ENCODE measurements around the gene TAGLN.
A peak's percentile ranks its signal among the peaks of the same experiment; 100 is the strongest.

Gene TAGLN
- total RNA-seq = 1.4 to 5.6 (median 3.9) reads per million in 3 experiments

DNA sequence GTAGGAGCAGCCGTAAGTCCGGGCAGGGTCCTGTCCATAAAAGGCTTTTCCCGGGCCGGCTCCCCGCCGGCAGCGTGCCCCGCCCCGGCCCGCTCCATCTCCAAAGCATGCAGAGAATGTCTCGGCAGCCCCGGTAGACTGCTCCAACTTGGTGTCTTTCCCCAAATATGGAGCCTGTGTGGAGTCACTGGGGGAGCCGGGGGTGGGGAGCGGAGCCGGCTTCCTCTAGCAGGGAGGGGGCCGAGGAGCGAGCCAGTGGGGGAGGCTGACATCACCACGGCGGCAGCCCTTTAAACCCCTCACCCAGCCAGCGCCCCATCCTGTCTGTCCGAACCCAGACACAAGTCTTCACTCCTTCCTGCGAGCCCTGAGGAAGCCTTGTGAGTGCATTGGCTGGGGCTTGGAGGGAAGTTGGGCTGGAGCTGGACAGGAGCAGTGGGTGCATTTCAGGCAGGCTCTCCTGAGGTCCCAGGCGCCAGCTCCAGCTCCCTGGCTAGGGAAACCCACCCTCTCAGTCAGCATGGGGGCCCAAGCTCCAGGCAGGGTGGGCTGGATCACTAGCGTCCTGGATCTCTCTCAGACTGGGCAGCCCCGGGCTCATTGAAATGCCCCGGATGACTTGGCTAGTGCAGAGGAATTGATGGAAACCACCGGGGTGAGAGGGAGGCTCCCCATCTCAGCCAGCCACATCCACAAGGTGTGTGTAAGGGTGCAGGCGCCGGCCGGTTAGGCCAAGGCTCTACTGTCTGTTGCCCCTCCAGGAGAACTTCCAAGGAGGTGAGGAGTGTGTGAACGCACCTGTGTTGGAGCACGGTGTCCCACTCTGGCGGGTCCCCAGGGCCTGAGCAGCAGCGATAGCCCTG, at the start of gene TAGLN:
TSS of gene TAGLN (plus strand) at position 318 of the 863 bp plus-strand sequence. CDS start 3,644 bp downstream, outside the sequence.
- DNase-seq = no peak

DNA sequence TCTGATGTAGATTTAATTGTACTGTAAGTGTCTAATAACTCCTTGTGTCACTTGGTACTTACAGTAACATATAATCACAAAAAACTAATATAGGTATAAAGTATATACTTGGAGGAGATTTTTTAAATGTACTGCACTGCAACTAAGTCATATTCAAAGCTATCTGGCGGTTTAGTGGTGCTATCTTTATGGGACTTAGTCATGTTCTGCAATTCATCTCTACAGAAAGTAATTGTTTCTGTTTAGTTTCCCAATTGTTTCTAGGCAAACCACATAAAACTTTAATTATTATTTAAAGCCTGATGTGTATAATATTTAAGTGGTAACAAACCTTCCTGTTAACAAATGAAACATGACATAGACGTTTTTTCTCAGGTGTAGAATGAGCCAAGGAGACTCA, 47.1 kb upstream of the TAGLN start:
- no peak for DNase-seq

DNA sequence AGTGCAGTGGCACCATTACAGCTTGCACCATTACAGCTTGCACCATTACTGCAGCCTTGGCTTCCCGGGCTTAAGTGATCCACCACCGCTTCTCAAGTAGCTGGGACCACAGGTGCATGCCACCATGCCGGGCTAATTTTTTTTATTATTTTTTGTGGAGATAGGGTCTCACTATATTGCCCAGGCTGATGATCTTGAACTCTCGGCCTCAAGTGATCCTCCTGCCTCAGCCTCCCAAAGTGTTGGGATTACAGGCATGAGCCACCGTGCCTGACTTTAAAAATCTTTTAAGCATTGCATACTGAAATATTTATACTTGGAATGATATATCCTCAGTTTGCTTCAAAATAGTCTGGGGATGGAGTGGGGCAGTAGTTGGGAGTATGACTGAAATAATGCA, 44.7 kb upstream of the TAGLN start:
- DNase-seq = no peak

DNA sequence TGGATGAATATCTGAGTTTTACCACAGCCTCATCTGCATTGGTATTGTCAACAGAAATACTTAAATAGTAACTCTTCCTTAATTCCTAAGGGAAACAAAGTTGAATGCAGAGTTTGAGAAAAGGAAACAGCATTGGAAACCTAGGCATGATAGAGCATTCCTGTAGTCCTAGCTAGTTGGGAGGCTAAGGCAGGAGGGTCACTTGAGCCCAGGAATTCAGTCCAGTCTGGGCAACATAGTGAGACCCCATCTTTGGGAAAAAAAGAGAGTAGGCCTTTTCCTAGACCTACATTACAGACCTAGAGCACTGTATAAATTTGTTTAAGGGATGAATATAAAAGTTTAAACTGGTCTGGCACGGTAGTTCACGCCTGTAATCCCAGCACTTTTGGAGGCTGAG, 41.7 kb upstream of the TAGLN start:
- no peak for DNase-seq

DNA sequence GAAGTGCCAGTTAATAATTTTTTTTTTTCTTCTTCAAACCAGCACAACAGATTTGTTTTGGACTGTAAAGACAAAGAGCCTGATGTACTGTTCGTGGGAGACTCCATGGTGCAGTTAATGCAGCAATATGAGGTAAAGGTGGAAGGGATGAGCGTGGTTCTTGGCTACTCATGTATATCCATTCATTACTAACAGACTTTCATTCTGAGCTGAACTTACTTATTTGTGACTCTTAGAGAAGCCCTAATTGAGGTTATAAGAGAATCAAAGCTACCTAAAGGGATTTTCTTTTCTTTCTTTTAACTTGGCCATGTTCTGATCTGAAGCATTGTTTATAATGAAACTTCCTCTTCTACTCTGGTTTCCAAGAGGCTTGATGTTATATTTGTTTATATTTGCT, 39.3 kb upstream of the TAGLN start:
- DNase-seq = no peak

DNA sequence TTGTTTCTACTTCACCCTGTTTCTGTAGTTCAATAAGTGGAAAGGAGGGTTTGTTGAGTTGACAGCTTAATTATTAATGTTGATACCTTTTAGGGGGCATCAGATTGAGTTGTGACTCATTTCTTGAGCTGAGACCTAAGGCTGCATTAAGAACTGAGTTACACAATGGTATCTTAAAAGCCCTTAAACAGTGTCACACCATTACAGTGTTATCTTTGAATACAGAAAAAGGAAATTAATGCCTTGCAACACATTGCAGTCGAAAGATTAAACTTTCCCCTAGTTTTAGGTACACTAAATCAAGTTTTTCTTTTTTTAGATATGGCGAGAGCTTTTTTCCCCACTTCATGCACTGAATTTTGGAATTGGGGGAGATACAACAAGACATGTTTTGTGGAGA, 38.3 kb upstream of the TAGLN start:
- DNase-seq = no peak

DNA sequence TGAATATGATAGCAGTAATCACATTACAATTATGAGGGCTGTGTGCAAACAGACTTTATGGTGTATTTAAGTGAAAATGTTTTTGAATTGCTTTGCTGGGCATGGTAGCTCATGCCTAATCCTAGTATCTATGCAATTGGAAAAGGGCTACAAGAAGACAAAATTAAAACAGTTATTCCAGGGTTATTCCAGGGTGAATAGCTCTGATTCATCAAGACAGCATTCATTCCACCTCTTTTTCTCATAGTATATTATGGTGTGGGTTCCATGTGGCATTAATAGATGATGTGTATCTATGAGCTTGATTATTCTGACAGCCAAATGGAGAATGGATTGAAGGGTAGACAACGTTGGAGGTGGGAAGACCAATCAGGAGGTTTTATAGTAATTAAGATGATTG, 32.7 kb upstream of the TAGLN start:
- DNase-seq = no peak

DNA sequence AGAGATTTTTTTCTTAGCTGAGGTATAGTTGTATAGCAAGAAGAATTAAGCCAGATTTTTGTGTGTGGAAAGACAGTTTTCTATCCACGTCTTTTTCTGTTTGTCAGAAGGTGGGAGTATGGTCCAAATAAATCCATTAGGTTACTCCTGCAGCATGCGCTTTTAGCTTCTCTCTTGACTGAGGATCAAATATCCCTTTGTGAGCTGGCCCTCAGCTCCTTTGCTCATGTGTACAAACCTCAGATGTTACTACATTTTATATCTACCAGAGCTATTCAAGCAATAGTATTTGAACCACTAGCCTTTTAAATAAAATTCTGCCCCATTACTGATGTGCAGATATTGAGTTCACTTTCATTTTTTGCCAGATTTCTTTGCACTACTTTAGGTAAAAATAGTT, 29.4 kb upstream of the TAGLN start:
- DNase-seq = no peak

DNA sequence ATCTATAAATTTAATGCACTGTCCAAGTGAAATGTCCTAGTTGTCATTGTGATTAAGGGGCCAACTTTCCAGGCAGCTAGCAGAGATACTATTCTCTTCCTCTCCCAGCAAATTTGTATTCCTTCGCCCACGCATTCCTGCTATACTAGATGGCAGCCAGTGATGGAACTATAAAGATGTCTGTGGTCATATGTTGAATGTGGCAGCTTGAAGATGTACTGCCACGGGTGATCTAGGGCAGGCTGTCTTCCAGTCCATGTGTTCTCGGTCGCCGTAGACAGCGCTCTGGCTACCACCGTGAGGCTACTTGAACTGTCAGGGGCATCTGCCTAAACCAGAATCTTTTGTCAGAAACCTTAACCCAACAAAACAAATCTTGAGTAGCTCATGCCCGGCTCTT, 29.0 kb upstream of the TAGLN start:
- DNase-seq = no peak

DNA sequence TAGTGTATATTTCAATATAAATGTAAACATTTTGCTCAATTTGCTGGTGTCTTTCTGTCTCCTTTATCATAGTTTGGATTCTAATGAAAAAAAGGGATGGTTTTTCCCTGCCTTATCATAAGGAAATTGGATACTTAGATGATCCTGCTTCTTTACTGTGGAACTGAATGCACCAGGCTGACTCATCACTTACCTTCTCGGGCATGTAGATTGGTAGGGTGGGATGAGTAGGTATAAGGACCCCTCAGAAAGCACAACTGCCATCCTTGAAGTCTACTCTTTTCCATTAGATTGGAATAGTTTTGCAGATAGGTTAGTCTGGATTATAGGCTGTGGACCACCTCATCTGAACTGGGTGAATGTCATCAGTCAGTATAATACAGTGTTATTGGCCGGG, 28.2 kb upstream of the TAGLN start:
- DNase-seq = no peak

DNA sequence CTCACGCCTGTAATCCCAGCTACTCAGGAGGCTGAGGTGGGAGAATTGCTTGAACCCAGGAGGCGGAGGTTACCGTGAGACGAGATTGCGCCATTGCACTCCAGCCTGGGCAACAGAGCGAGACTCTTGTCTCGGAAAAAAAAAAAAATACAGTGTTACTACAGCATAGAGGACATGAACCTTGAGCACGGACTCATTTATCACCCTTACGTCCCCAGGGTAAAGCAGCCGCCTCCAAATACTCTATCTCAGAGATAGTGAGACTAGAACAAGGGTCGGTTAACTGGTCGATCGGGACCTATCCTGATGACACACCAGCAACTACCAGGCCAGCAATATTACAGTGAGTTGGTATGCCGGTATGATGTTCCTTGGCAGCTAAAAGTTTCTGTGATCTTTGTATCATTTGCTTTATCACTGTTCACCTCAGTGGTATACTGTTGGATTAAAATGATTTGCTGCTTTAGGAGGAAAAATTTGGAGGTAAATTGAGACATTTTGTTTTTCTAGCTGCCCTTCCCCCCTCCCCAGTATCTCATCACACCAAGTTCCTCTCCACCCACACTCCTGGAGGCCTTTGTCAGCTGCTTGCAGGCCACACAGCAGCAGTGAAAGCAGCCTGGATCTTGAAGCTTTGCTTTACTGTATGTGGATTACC, 27.6 kb upstream of the TAGLN start:
- no peak for DNase-seq

DNA sequence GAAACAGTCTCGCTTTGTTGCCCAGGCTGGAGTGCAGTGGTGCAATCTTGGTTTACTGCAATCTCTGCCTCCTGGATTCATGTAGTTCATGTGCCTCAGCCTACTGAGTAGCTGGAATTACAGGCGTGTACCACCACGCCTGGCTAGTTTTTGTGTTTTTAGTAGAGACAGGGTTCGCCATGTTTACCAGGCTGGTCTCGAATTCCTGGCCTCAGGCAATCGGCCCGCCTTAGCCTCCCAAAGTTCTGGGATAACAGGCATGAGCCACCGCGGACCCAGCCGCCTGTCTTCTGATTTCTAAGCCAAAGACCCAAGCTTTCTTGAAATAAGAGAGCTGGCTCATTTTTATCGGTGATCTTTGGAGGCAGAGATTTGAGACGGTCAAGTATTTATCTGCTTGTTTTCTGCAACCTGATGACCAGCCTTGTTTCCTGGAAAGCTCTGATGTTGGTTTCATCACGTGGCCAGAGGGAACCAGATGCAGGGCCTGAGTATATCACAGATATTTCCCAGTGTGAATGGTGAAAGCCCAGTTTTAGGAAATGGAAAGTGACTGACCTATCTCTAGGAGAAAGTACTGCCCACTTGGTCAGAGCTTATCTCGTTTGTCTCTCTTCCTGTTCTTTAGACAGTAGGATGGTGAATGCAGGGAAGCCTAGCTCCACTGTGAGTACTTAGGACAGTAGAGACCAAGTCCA, 26.3 kb upstream of the TAGLN start:
- DNase-seq = no peak

DNA sequence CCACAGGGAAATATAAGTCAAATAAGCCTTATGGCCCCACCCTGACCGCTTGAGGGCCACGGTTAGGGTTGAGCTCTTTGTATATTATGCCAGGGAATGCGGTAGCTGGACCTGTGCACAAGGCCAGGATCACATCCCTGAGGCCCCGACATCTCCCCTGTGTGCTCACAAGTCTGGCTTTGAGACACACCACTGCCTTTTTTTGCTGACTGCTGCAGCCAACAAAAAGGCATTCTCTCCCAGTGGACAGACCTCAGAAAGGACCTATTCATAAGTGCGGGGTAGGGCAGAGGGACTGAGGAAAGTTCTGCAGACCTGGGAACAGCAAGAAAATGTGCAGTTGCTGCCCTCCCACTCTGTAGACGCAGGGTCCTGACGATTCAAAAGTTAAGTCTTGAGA, 24.1 kb upstream of the TAGLN start:
- DNase-seq = no peak

DNA sequence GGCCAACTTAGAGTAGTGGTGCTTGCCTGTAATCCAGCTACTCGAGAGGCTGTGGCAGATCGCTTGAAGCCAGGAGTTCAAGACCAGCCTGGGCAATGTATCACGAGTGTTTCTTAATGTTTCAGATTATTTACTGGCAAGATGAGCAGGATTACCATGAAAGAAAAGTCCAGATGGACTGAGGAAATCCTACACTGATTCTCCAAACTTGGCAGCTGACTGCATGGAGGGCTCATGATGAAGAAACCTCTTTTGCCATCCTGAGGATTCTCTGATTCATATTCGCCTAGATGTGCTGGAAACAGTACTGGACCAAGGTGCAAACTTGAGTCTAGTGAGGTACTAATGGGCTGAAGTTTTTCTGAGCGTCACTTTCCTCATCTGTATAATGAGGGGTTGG, 23.4 kb upstream of the TAGLN start:
- DNase-seq = no peak

DNA sequence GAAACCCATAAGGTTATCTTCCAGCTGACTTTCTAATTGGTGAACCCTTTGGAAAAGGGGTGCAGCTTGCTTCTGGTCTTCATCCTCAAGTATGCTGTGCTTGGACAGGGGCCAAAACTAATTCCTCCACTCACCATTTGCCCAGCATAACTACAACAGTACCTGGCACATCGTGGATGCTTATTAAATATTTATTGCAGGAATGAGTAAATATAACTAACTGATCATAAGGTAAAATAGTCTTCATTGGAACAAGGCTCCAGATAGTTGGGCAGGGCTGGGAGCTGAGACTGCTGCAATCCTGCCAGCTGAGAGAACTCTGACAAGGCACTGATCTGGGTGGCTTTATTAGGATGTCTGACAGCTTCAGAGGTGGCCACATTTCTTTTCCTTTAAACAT, 23.0 kb upstream of the TAGLN start:
- DNase-seq = no peak

DNA sequence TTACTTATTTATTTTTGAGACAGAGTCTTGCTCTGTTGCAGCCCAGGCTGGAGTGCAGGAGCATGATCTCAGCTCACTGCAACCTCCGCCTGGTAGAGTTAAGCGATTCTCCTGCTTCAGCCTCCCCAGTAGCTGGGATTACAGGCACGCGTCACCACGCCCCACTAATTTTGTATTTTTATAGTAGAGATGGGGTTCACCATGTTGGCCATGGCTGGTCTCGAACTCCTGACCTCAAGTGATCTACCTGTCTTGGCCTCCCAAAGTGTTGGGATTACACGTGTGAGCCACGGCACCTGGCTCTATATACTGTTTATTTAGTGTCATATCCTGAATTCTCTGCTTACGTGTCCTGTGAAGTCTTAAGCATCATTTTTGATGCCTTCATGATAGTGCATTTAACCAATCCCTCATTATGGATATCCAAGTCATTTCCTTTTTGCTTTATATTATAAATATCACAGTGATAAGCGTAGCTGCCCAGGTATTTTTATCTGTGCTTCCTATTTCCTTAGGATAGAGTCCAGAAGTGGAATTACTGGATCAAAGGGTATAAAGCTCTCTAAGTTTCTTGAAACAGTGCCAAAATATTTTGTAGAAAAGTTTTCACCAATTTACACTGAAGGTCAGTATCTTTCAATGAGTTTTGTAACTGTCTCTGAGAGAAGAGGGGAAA, 21.5 kb upstream of the TAGLN start:
- DNase-seq = no peak

DNA sequence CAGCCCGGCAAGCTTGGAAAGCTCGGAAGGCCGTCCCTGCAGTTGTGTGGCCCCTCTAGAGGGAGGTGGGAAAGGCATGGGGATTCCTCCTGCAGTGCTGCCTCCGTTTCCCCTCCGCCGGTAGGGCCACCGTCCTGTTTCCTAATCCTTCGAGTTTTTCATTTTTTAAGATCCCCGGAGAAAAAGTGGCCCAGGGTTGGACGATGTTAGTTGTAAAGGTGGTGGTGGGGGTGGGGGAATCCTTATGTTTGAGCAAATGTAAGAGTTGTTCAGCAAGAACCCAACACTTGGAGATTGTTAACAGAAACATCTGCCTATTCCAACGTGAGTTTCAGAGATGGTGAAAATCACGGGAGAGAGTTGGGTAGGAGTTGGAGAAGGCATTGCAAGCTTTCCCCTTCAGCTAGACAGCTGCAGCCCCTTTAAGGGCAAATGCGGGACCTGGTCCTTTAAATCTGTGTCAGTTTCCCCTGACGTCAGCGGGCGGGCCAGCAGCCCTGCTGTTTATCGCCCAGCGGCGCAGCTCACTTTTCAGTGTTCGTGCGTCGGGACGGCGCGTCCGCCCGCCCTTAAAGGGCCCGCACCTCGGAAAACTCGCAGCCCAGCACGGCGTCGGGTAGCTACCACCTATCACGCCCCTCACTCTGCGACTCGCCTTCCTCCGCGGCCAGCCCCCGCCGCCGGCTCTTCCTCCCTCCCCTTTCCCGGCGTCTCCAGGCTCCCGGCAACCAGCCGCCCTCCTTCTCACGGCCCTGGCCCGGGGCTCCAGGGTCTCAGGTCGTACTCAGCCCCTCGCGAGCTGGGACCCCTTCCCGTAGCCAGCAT, 20.7 kb upstream of the TAGLN start, which contains the start of gene SIDT2:
TSS of gene SIDT2 (plus strand) at position 534 of the 825 bp plus-strand sequence. CDS start 521 bp downstream, outside the sequence.
- DNase-seq = peak; percentile 86

DNA sequence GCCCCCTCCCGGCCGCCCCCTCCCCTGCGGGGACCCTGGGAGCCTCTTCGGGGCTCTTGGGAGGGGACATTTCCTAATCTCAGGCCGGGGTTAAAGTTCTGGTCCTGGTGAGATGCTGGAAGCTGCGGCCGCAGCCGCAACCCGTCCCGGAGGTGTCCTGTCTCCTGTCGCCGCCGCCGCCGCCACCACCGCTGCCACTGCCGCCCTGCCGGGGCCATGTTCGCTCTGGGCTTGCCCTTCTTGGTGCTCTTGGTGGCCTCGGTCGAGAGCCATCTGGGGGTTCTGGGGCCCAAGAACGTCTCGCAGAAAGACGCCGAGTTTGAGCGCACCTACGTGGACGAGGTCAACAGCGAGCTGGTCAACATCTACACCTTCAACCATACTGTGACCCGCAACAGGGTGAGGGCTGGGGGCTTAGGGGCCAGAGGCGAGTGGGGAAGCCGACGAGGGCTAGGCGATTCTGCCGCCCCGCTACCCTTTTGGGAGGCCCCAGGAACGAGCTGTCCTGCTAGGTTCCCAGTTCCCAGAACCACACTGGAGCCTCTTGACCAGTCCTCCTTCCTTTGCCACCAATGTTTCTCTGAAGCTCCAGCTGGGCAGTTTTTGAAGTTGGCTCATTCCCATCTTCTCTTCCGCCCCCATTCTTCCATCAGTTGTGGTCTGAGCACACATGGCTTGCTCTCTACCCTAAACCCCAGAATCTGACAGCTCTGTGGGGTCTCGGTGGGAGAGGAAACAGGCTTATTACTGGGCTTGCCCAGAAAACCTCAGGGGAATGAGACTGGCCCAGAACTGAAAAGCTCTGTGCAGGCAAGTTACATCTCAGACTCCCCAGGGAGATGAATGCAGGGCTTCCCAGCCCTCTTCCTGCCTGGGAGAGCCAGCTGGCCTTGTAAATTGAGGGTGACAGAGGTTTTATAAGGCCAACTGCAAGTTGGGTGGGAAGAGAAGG, 19.8 kb upstream of the TAGLN start:
- peak; percentile 51 for DNase-seq

DNA sequence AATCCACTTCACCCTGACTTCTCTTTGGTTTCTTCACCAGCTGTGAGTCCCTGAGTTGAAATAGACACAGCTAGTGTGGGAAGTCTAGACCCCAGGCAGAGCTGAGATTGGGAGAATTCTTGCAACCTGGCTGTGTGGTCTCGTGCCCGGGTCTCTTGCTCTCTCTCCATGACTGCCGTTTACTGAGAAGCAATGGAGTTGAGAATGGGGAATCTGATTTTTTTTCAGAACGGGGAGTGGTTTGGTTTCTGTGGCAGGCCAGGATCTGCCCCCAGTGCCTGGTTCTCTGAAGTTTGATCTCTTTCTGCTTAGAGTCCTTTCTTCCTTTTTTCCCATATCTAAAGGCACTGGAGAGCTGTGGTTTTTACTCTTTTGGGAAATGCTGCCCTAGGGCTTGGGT, 19.1 kb upstream of the TAGLN start:
- no peak for DNase-seq

DNA sequence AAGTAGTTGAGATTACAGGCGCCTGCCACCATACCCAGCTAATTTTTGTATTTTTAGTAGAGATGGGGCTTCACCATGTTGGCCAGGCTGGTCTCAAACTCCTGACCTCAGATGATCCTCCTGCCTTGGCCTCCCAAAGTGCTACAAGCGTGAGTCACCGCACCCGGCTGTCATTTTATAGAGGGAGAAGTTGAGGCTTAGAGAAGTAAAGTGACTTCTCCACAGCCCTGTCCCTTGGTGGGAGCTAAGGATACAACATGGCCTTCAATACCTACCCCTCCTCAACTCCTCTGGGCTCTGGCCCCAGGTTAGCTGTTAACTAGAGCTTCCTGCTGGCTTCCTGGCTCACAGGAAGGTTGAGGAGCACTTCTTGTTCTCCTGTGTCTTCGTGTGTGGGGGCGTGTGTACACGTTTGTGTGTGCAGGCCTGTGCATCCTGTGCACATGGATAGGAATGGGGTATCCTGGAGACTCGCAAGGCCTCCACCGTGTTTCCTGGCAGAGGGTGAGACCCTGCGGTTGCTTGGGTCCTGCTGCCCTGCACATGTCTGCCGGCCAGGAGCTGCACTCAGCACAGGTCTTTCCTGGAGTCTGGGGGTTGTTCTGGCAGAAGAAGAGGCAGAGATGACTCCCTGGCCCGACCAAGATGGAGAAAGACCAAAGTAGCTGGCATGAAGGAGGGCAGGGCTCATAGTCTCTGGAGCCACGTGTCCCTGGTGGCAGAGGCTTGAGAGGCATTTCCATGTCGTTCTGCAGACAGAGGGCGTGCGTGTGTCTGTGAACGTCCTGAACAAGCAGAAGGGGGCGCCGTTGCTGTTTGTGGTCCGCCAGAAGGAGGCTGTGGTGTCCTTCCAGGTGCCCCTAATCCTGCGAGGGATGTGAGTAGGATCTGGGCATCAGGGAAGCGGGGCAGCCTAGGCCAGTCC, 18.2 kb upstream of the TAGLN start:
- DNase-seq = peak; percentile 57

Measured in central memory CD4-positive, alpha-beta T cell (primary cell).